Thoracic aorta (tissue), 2 donors: Measurements from ENCODE around the gene CLC. TPM values are rescaled to one million over a fixed set of nuclear protein-coding genes. Genes with fewer than 3 reads are reported as not detected.

Experiments used
- ATAC-seq: fragments of 150-250 bp; one replicate; pipeline ENCODE4 v1.8.0; 2017; ENCODE audit warnings: low read depth; ENCODE audit not compliant: insufficient number of reproducible peaks, low FRiP score
- DNase-seq: peaks from one replicate; pipeline ENCODE4 v3.0.0-alpha.2; 2020; ENCODE audit warnings: low spot score
- H3K27ac ChIP-seq, 2 donors: fragments of 200-600 bp; sonication (generic); 1 replicate in 1 of 2; 2 replicates in 1 of 2; pipeline ENCODE4 v1.5.1; 2016; ENCODE audit warnings: mild to moderate bottlenecking in 2 of 2, moderate library complexity in 2 of 2
- H3K27me3 ChIP-seq: fragments of 200-600 bp; sonication (generic); replicated peaks from 2 replicates; pipeline ENCODE4 v1.6.0; 2016; ENCODE audit warnings: mild to moderate bottlenecking; ENCODE audit not compliant: insufficient read depth
- H3K36me3 ChIP-seq: fragments of 200-600 bp; sonication (generic); one replicate; pipeline ENCODE4 v1.5.1; 2016
- H3K4me1 ChIP-seq, 2 donors: fragments of 200-600 bp; sonication (generic); 1 replicate in 1 of 2; 2 replicates in 1 of 2; pipeline versions ENCODE4 v1.5.1 to v1.6.0; 2016; ENCODE audit warnings: low read depth in 2 of 2, mild to moderate bottlenecking in 1 of 2; ENCODE audit not compliant: control insufficient read depth in 1 of 2
- H3K4me3 ChIP-seq: fragments of 200-600 bp; sonication (generic); 2 replicates; pipeline ENCODE4 v1.5.1; 2016; ENCODE audit warnings: mild to moderate bottlenecking
- H3K9me3 ChIP-seq: fragments of 200-600 bp; sonication (generic); 2 replicates; pipeline ENCODE4 v1.5.1; 2016
- CTCF ChIP-seq: fragments of 200-600 bp; sonication (generic); IDR thresholded peaks from one replicate; pipeline ENCODE4 v1.5.1; 2019; ENCODE audit warnings: antibody characterized with exemption
- total RNA-seq, 2 donors: library from RNA; depleted of rRNA; stranded (reverse); fragments of >200 nt; gene quantifications; one replicate each; pipeline versions ENCODE4 v1.1.0 to v1.2.3, GENCODE V29; 2016

Gene CLC
- total RNA-seq, 2 donors from 2014 or later: not detected

DNA sequence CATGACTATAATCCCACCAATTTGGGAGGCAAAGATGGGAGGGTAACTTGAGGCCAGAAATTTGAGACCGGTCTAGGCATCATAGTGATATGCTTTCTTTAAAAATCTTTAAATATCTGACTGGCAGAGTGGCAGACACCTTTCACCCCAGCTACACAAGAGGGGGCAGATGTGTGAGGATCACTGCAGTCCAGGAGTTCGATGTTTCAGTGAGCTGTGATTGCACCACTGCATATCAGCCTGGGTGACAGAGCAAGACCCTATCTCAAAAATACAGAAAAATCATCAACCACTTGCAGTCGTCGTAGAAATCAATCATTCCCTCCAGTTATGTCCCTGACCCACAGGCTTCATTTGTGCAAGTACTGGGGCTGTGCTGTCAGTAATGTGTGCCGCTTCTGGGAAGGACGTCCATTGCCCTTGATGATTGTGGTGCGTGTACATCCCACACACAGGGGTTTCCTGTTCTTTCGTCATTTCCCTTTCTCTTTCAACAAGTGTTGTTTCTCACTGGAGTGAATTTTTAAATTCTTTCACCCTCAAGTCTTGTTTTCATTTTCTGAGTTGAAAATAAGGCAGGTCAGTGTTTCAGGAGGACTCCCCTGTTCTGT, 32.1 kb downstream of the CLC start:
- Histone ChIP-seq H3K27me3 (no peaks in the 10 kb centered on the region), H3K4me3 (no peak overlapping the region), H3K27ac (no peak overlapping the region), H3K9me3 (no peaks in the 10 kb centered on the region), H3K36me3 (no peaks in the 10 kb centered on the region), H3K4me1 (no peaks in the 10 kb centered on the region)
- TF ChIP-seq CTCF: no peak
- DNase-seq (no peak), ATAC-seq (no peak)

DNA sequence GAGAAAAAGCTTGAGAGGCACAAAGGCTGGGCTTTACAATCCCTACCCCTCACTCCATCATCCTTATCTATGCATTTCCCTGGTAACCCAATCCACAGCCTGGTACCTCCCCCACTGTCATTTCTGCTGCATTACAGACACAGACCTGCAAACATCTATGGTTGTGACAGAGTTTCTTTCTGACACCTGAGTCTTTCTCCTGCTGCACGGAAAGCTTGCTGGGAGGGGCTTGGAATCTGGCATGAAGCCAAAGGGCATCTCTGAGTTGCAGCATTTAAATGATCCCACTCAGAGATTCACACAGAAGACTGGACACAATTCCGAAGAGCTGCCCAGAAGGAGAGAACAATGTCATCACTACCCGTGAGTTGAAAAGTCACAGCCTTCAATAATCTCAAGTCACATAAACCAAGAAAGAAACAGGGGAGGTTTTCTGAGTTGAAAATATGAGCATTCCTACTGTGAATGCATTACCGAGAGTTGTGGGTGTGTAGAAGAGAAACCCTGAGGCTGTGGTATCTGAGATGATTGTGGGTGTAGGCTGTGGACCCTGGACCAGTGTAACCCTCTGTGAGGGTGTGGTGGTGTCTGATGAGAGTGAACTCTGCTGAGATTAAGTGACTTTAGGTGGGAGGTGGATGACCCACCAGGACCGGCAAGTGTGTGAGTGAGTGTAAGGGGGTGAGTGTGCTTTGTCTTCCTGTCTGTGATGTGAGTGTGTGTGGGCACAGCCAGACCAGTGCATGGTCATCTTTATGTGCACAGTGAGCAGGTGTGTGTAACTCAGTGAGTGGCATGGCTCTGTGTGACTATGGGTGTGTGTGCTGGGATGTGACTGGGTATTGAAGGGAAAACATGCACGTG, 33.4 kb downstream of the CLC start, which contains the start of gene LGALS14:
Gene LGALS14 (plus strand): TSS at position 301 of the 864 bp plus-strand sequence. CDS start 48 bp downstream, at position 349.
- Histone ChIP-seq H3K4me3 (no peak within 1 kb of the TSS), H3K36me3 (no peaks in the 10 kb centered on the region), H3K27ac (no peak within 1 kb of the TSS), H3K27me3 (no peaks in the 10 kb centered on the region), H3K4me1 (no peaks in the 10 kb centered on the region), H3K9me3 (no peaks in the 10 kb centered on the region)
- no peak for TF ChIP-seq CTCF
- ATAC-seq (no peak), DNase-seq (no peak)

DNA sequence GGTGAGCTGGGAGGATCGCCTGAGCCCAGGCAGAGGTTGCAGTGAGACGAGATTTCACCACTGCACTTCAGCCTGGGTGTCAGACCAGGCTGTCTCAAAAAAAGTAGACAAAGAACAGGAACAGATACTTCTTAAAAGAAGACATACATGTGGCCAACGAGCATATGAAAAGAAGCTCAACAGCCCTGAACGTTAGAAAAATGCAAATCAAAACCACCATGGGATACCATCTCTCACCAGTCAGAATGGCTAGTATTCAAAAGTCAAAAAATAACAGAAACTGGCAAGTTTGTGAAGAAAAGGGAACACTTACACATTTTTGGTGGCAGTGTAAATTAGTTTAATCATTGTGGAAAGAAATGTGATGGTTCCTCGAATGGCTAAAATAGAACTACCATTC, 36.5 kb downstream of the CLC start:
- TF ChIP-seq CTCF: no peak
- H3K36me3 ChIP-seq: no peaks in the 10 kb centered on the region
- no peak for ATAC-seq

GRCh38 chr19:39698535-39698934, 39.3 kb downstream of the CLC start:
- TF ChIP-seq CTCF: no peak
- H3K4me3 ChIP-seq: no peak overlapping the region
- DNase-seq (no peak), ATAC-seq (no peak)
- H3K4me1 ChIP-seq: no peaks in the 10 kb centered on the region
- H3K27ac ChIP-seq: no peak overlapping the region
- H3K9me3 ChIP-seq: no peaks in the 10 kb centered on the region
- H3K36me3 ChIP-seq: no peaks in the 10 kb centered on the region
- no peaks in the 10 kb centered on the region for H3K27me3 ChIP-seq

More for the DNA sequence above, 36.5 kb downstream of the CLC start:
- Histone ChIP-seq H3K4me1 (no peaks in the 10 kb centered on the region), H3K27ac (no peak overlapping the region), H3K9me3 (no peaks in the 10 kb centered on the region), H3K4me3 (no peak overlapping the region), H3K27me3 (no peaks in the 10 kb centered on the region)
- no peak for DNase-seq

- ATAC-seq (no peak), DNase-seq (no peak)
- Histone ChIP-seq H3K27me3 (no peaks in the 10 kb centered on the region), H3K9me3 (no peaks in the 10 kb centered on the region), H3K4me1 (no peaks in the 10 kb centered on the region), H3K4me3 (no peak overlapping the region), H3K36me3 (no peaks in the 10 kb centered on the region), H3K27ac (no peak overlapping the region)
- no peak for TF ChIP-seq CTCF
These were observed 41.4 kb downstream of the CLC start for GRCh38 chr19:39696387-39696786.
